HepG2 (cell line): ENCODE results near the gene DGAT2. TPM values are rescaled to one million over a fixed set of nuclear protein-coding genes. Genes with fewer than 3 reads are reported as not detected.

Source experiments
- AGO1 ChIP-seq: fragments of 200-400 bp; formaldehyde crosslinking; IDR thresholded peaks from 2 replicates; pipeline ENCODE4 v1.6.1; 2017; ENCODE audit warnings: mild to moderate bottlenecking, low read depth, low read length, moderate library complexity; ENCODE audit not compliant: poor library complexity, severe bottlenecking
- AHR ChIP-seq: IDR thresholded peaks from 2 replicates; pipeline ENCODE4 v1.6.1; 2018; ENCODE audit warnings: missing genetic modification reagents, missing compliant biosample characterization
- ARID3A ChIP-seq: IDR thresholded peaks from 2 replicates; pipeline ENCODE4 v1.6.1; 2012; ENCODE audit warnings: low read depth, low read length, improper control_type of control experiment
- BRD4 ChIP-seq: sonication (generic); formaldehyde crosslinking; IDR thresholded peaks from 2 replicates; pipeline ENCODE4 v1.4.0; 2020; ENCODE audit warnings: missing genetic modification reagents
- GRHL1 ChIP-seq: sonication (generic); formaldehyde crosslinking; conservative IDR thresholded peaks from 2 replicates; pipeline ENCODE4 v1.8.0; 2022; ENCODE audit warnings: missing genetic modification reagents
- HBP1 ChIP-seq: IDR thresholded peaks from 2 replicates; pipeline ENCODE4 v1.6.1; 2016; ENCODE audit warnings: low read depth, control low read depth
- HDAC2 ChIP-seq: sonication (generic); formaldehyde crosslinking; IDR thresholded peaks from 2 replicates; pipeline ENCODE4 v1.4.0; 2020; ENCODE audit warnings: missing genetic modification reagents
- HES4 ChIP-seq: sonication (generic); formaldehyde crosslinking; IDR thresholded peaks from 2 replicates; pipeline ENCODE4 v1.9.0; 2021; ENCODE audit warnings: mild to moderate bottlenecking, missing genetic modification reagents, borderline replicate concordance
- HMGXB4 ChIP-seq, 2 experiments: sonication (generic) in 1 of 2; formaldehyde crosslinking in 1 of 2; IDR thresholded peaks; 2 replicates each; pipeline versions ENCODE4 v1.4.0 to v1.6.1; 2018 to 2020; ENCODE audit warnings: missing genetic modification reagents in 2 of 2, borderline replicate concordance in 1 of 2, low read depth in 1 of 2, mild to moderate bottlenecking in 1 of 2, missing biosample characterization in 1 of 2
- ISX ChIP-seq: sonication (generic); formaldehyde crosslinking; conservative IDR thresholded peaks from 2 replicates; pipeline ENCODE4 v1.5.0; 2020; ENCODE audit warnings: missing genetic modification reagents
- KAT8 ChIP-seq: IDR thresholded peaks from 2 replicates; pipeline ENCODE4 v1.6.1; 2016; ENCODE audit warnings: missing genetic modification reagents, missing compliant biosample characterization
- KDM6A ChIP-seq: IDR thresholded peaks from 2 replicates; pipeline ENCODE4 v1.6.1; 2016; ENCODE audit warnings: low read depth
- MAFK ChIP-seq, 2 experiments: IDR thresholded peaks in 1 of 2; conservative IDR thresholded peaks in 1 of 2; 2 replicates each; pipeline ENCODE4 v1.6.1; 2011; ENCODE audit warnings: improper control_type of control experiment in 2 of 2, low read length in 2 of 2
- MEIS1 ChIP-seq: sonication (generic); formaldehyde crosslinking; IDR thresholded peaks from 2 replicates; pipeline ENCODE4 v1.9.0; 2021; ENCODE audit warnings: mild to moderate bottlenecking, missing genetic modification reagents, moderate library complexity, borderline replicate concordance
- MYPOP ChIP-seq: sonication (generic); formaldehyde crosslinking; IDR thresholded peaks from 2 replicates; pipeline ENCODE4 v1.8.1; 2023; ENCODE audit warnings: mild to moderate bottlenecking, moderate library complexity, missing genetic modification reagents
- POLR2A ChIP-seq, 2 experiments: IDR thresholded peaks; 2 replicates each; pipeline ENCODE4 v1.6.1; 2011; ENCODE audit warnings: low read depth in 2 of 2, low read length in 2 of 2, mild to moderate bottlenecking in 1 of 2, moderate library complexity in 1 of 2; ENCODE audit not compliant: insufficient read depth in 1 of 2
- SIN3A ChIP-seq: IDR thresholded peaks from 2 replicates; pipeline ENCODE4 v1.6.1; 2011; ENCODE audit warnings: low read depth, mild to moderate bottlenecking, control low read depth, low read length, borderline replicate concordance
- SMAD1 ChIP-seq: sonication (generic); formaldehyde crosslinking; IDR thresholded peaks from 2 replicates; pipeline ENCODE4 v1.4.0; 2020; ENCODE audit warnings: missing genetic modification reagents, low read depth, mild to moderate bottlenecking, borderline replicate concordance
- THAP11 ChIP-seq: IDR thresholded peaks from 2 replicates; pipeline ENCODE4 v1.6.1; 2016; ENCODE audit warnings: missing biosample characterization, missing genetic modification reagents
- ZBTB8A ChIP-seq: sonication (generic); formaldehyde crosslinking; IDR thresholded peaks from 2 replicates; pipeline ENCODE4 v1.4.0; 2020; ENCODE audit warnings: mild to moderate bottlenecking, low read depth, missing genetic modification reagents, borderline replicate concordance
- ZC3H4 ChIP-seq: sonication (generic); formaldehyde crosslinking; IDR thresholded peaks from 2 replicates; pipeline ENCODE4 v1.4.0; 2020; ENCODE audit warnings: missing genetic modification reagents, borderline replicate concordance
- ZFP62 ChIP-seq: sonication (generic); formaldehyde crosslinking; IDR thresholded peaks from 2 replicates; pipeline ENCODE4 v1.4.0; 2020; ENCODE audit warnings: missing genetic modification reagents
- ZNF367 ChIP-seq: sonication (generic); formaldehyde crosslinking; IDR thresholded peaks from 2 replicates; pipeline ENCODE4 v1.4.0; 2020; ENCODE audit warnings: missing genetic modification reagents, borderline replicate concordance
- ZNF543 ChIP-seq: sonication (generic); formaldehyde crosslinking; IDR thresholded peaks from 2 replicates; pipeline ENCODE4 v1.4.0; 2020; ENCODE audit warnings: mild to moderate bottlenecking, missing genetic modification reagents
- ZNF747 ChIP-seq: sonication (generic); formaldehyde crosslinking; IDR thresholded peaks from 2 replicates; pipeline ENCODE4 v1.8.1; 2023; ENCODE audit warnings: missing genetic modification reagents, mild to moderate bottlenecking, borderline replicate concordance
- polyA plus RNA-seq, 8 experiments: library from polyadenylated mRNA; depleted of rRNA in 3 of 8; stranded (reverse) in 7 of 8; unstranded in 1 of 8; fragments of >200 nt; fragmentation: Illumina TruSeq in 4 of 8; extraction: Trizol in 4 of 8; gene quantifications; 2 replicates each; pipeline versions ENCODE4 v1.2.1 to v1.2.3, GENCODE V29; 2011 to 2016; ENCODE audit warnings: low read depth in 4 of 8, missing spikeins in 1 of 8, mixed read lengths in 1 of 8; ENCODE audit not compliant: insufficient read depth in 1 of 8
- total RNA-seq, 5 experiments: library from RNA; depleted of rRNA; stranded (reverse); fragments of >200 nt; fragmentation: Illumina TruSeq; extraction: Trizol; gene quantifications; 2 replicates each; pipeline ENCODE4 v1.2.3, GENCODE V29; 2016; ENCODE audit warnings: low read depth in 1 of 5

Gene DGAT2
- total and polyA plus RNA-seq, 2 of the 13 experiments (the other 11 are each of a cell fraction or from before 2014, with no cell fraction given): 39.0 to 65.6 TPM

GRCh38 chr11:75814363-75814676, 45.7 kb downstream of the DGAT2 start (continued):
- no peak for TF ChIP-seq ARID3A
- no peak for TF ChIP-seq THAP11 (CRISPR knock-in tag)
- TF ChIP-seq MEIS1 (CRISPR knock-in tag): no peak
- TF ChIP-seq POLR2A (IDR thresholded peaks at IDR 0.05; ENCODE audit: insufficient read depth in 1 of 2, low read depth in 2 of 2, low read length in 2 of 2): no peak
- TF ChIP-seq AHR (CRISPR knock-in tag): peak; percentile 61; the same call in 1 of the 2 replicates
- TF ChIP-seq SIN3A: no peak
- TF ChIP-seq ZBTB8A (CRISPR knock-in tag): no peak
- TF ChIP-seq ZC3H4 (CRISPR knock-in tag): no peak
- no peak for TF ChIP-seq HES4 (CRISPR knock-in tag)
- TF ChIP-seq HBP1 (CRISPR knock-in tag): no peak
- 0 out of 2 replicates have a peak, but pooled peaks have one; percentile 28 for TF ChIP-seq SMAD1 (CRISPR knock-in tag)
- no peak for TF ChIP-seq MAFK (conservative IDR thresholded peaks at IDR 0.05 in 1 of 2, IDR thresholded peaks at IDR 0.05 in 1 of 2; ENCODE audit: low read length in 2 of 2)
- no peak for TF ChIP-seq ISX (CRISPR knock-in tag)
- no peak for TF ChIP-seq ZNF367 (CRISPR knock-in tag)
- no peak for TF ChIP-seq BRD4 (CRISPR knock-in tag)
- TF ChIP-seq AGO1: no peak
- TF ChIP-seq GRHL1: no peak
- TF ChIP-seq KDM6A: no peak
- no peak for TF ChIP-seq MYPOP
- TF ChIP-seq KAT8 (CRISPR knock-in tag): no peak
- TF ChIP-seq HDAC2 (CRISPR knock-in tag): no peak
- TF ChIP-seq HMGXB4 (CRISPR knock-in tag; IDR thresholded peaks at IDR 0.05; ENCODE audit: borderline replicate concordance in 1 of 2, low read depth in 1 of 2): no peak; a peak in 1 of 4 replicates
- no peak for TF ChIP-seq ZNF747 (CRISPR knock-in tag)
- TF ChIP-seq ZNF543 (CRISPR knock-in tag): no peak
- TF ChIP-seq ZFP62 (CRISPR knock-in tag): no peak
